Uterus (tissue), 4 donors: ENCODE results near the gene PLXNC1. TPM values are rescaled to one million over a fixed set of nuclear protein-coding genes. Genes with fewer than 3 reads are reported as not detected.

ENCODE experiments used
- DNase-seq, 2 donors: peaks; one replicate each; pipeline ENCODE4 v3.0.0-alpha.2; 2019 to 2020
- H3K27ac ChIP-seq, 2 donors: fragments of 200-600 bp; sonication (generic); 1 replicate in 1 of 2; 2 replicates in 1 of 2; pipeline ENCODE4 v1.5.1; 2016 to 2018
- H3K27me3 ChIP-seq, 2 donors: fragments of 200-600 bp; sonication (generic); one replicate each; pipeline ENCODE4 v1.5.1; 2018 to 2019; ENCODE audit warnings: control low read depth in 1 of 2
- H3K36me3 ChIP-seq, 2 donors: fragments of 200-600 bp; sonication (generic); one replicate each; pipeline ENCODE4 v1.5.1; 2019; ENCODE audit warnings: control low read depth in 1 of 2
- H3K4me1 ChIP-seq, 2 donors: fragments of 200-600 bp; sonication (generic); one replicate each; pipeline ENCODE4 v1.5.1; 2018 to 2019; ENCODE audit warnings: control low read depth in 1 of 2
- H3K4me3 ChIP-seq, 2 donors: fragments of 200-600 bp; sonication (generic); 1 replicate in 1 of 2; 2 replicates in 1 of 2; pipeline ENCODE4 v1.5.1; 2018 to 2019; ENCODE audit warnings: mild to moderate bottlenecking in 1 of 2
- H3K9me3 ChIP-seq, 2 donors: fragments of 200-600 bp; sonication (generic); one replicate each; pipeline ENCODE4 v1.5.1; 2019; ENCODE audit warnings: control low read depth in 1 of 2
- POLR2A ChIP-seq, 2 donors: fragments of 450-650 bp; IDR thresholded peaks; one replicate each; pipeline ENCODE4 v1.6.1; 2016; ENCODE audit warnings: antibody characterized with exemption in 2 of 2, mild to moderate bottlenecking in 1 of 2, moderate library complexity in 1 of 2
- intact Hi-C: fragments of 100-400 bp; cut with DNase I; formaldehyde crosslinking; loops from one replicate; pipeline ENCODE4 v1.15.1; 2023; ENCODE audit warnings: low total_unique reads
- total RNA-seq, 4 donors: library from RNA; depleted of rRNA in 3 of 4; stranded (reverse); fragments of >200 nt in 3 of 4; gene quantifications; one replicate each; pipeline versions ENCODE4 v1.1.0 to v1.2.4, GENCODE V29; 2014 to 2023
- TF ChIP-seq, protein P1 (sequence below), 4 experiments: fragments of 200-600 bp in 2 of 4; fragments of 450-650 bp in 2 of 4; sonication (generic) in 2 of 4; IDR thresholded peaks; one replicate each; pipeline ENCODE4 v1.5.1; 2016 to 2019; ENCODE audit warnings: antibody characterized with exemption in 4 of 4, mild to moderate bottlenecking in 2 of 4, moderate library complexity in 1 of 4
- donor health status: DM: yes; HTN: yes; CAD: no.

Gene PLXNC1
- total RNA-seq, 4 donors from 2014 or later, result 11.6 to 23.8 (median 16.3) TPM

DNA sequence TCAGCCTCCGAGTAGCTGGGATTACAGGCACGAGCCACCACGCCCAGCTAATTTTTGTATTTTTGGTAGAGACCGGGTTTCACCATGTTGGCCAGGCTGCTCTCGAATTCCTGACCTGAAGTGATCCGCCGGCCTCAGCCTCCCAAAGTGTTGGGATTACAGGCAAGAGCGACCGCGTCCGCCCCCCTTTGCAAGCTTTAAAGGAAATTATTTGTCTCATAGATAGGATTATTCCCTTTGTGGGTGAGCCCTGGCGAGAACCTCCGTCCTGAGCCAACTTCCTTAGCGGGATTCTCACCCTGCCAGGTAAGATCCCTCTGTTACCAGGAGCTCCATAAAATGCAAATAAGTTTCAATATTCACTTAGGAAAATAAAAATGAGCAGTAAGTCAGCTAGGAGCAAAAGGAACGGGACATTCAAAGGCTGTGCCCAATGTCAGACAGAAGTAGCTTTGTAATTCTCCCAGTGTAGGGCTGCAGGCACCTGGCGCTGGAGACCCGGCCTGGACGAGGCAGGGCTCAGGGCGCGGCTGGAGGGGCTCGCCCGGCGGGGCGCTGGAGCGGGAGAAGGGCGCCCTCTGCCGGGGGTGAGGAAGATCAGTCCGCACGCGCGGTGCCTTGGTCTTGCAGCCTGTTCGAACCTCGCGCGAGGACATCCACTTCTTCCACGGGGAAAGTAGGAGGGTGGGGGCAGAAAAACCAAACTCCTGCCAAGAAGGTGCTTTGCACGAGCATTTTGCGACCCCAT, 47.2 kb upstream of the PLXNC1 start:
- Histone ChIP-seq H3K27ac (peak overlapping the region in 1 of 2 donors; percentile 56), H3K9me3 (no peaks in the 10 kb centered on the region), H3K27me3 (no peaks in the 10 kb centered on the region), H3K4me3 (peak overlapping the region; percentile 39 to 46), H3K36me3 (no peaks in the 10 kb centered on the region), H3K4me1 (no peaks in the 10 kb centered on the region)
- TF ChIP-seq POLR2A (IDR thresholded peaks at IDR 0.05), result no peak
- TF ChIP-seq, protein P1, sequence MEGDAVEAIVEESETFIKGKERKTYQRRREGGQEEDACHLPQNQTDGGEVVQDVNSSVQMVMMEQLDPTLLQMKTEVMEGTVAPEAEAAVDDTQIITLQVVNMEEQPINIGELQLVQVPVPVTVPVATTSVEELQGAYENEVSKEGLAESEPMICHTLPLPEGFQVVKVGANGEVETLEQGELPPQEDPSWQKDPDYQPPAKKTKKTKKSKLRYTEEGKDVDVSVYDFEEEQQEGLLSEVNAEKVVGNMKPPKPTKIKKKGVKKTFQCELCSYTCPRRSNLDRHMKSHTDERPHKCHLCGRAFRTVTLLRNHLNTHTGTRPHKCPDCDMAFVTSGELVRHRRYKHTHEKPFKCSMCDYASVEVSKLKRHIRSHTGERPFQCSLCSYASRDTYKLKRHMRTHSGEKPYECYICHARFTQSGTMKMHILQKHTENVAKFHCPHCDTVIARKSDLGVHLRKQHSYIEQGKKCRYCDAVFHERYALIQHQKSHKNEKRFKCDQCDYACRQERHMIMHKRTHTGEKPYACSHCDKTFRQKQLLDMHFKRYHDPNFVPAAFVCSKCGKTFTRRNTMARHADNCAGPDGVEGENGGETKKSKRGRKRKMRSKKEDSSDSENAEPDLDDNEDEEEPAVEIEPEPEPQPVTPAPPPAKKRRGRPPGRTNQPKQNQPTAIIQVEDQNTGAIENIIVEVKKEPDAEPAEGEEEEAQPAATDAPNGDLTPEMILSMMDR (IDR thresholded peaks at IDR 0.05), result peak; percentile 91 to 96 (median 94)
- DNase-seq, result peak; percentile 72 to 80
- intact Hi-C loops, result loop anchor here (2.0 to 10.0 kb wide), 3 partner anchors 326 to 599 kb away; no protein-coding TSS in a partner anchor

DNA sequence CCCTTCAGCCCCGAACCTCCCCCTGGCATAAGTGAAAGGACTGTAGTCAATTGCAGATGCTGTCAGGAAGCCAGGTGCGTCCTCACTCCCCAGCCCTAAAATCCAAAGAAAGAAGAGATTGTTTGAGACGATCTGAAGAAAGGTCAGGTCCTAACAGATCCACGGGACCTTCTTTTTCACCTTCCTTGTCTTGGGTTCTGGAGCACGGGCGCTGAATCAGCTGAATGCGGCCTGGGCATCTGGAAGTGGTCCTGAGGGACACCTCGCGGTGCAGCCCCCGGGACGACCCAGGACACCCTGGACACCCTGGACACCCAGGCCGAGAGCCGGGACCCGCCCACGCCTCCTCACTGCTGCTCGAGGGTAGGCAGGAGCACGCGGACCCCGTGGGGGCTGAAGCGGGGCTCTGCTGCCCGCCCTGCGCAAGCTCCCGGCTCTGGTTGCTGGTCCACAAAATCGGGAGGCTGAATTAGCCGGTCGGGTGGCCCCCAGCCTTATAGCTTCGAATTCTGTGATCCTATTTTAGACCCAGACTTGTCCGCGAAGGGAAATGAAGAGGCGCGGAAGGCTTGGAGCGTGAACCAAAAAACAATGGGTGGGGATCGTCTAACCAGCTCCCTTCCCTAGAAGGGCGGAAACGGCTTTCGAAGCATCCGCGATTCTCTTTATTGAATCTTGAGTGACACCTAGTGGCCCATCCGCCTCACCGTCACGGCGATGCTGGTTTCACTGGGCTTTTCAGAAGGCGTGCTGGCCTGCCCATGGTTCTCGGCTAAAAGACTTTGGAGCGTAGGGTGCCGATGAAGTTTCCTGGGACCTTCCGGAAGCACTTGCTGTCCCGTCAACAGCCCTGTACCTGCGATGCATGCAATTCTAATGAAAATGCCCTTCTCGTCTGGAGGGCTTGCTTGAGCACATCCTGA, 46.4 kb upstream of the PLXNC1 start:
- Histone ChIP-seq H3K27me3 (no peaks in the 10 kb centered on the region), H3K9me3 (no peaks in the 10 kb centered on the region), H3K4me3 (peak overlapping the region; percentile 39 to 46), H3K4me1 (no peaks in the 10 kb centered on the region), H3K36me3 (no peaks in the 10 kb centered on the region), H3K27ac (peak overlapping the region; percentile 56)
- intact Hi-C loops, result loop anchor here (2.0 to 10.0 kb wide), 3 partner anchors 327 to 600 kb away; no protein-coding TSS in a partner anchor
- peak; percentile 86 to 87 for DNase-seq
- TF ChIP-seq, protein P1 (IDR thresholded peaks at IDR 0.05), result peak; percentile 78 to 89 (median 86)
- no peak for TF ChIP-seq POLR2A (IDR thresholded peaks at IDR 0.05)

DNA sequence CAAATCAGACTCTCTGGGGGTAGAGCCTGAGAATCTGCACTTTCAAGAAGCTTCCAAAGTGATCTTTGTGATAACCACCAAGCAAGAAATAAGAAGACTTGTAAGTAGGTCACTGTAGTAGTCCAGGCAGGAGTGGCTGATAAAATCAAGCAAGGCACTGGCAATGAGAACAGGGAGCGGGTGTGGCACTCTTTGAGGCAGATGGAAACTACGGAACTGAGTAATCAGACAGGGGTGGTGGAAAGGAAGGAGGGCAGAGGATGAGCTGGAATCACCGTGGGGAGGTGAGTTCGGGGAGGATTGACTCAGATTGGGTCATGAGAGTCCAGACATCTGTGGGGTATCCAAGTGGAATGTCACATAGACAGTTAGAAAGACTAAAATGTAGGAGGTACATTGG, 44.4 kb upstream of the PLXNC1 start:
- DNase-seq, result no peak
- Histone ChIP-seq H3K4me3 (no peak overlapping the region), H3K4me1 (no peaks in the 10 kb centered on the region), H3K27ac (no peak overlapping the region), H3K9me3 (no peaks in the 10 kb centered on the region), H3K36me3 (no peaks in the 10 kb centered on the region), H3K27me3 (no peaks in the 10 kb centered on the region)
- intact Hi-C loops, result loop anchor here (5.0 to 10.0 kb wide), 2 partner anchors 329 to 602 kb away; no protein-coding TSS in a partner anchor
- TF ChIP-seq, protein P1 (IDR thresholded peaks at IDR 0.05), result no peak
- TF ChIP-seq POLR2A (IDR thresholded peaks at IDR 0.05), result no peak

DNA sequence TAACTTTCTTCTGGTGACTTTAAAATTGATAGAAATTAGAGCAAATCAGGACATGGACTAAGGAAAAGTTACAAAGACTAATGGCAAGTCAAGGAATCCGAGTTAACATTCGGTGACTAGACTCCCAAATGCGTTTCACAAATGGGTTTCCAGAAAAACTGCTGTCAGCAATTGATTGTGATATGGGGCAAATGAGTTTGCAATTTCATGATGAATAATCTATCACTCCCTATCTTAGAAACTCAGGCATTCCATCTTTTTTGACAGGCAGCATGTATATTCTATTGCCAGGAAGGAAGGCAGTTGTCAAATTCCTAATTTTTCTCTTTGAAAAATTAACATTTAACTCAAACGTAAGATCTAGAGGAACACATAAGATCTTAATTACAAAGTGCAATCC, 40.5 kb upstream of the PLXNC1 start:
- Histone ChIP-seq H3K4me3 (no peak overlapping the region), H3K9me3 (no peaks in the 10 kb centered on the region), H3K4me1 (no peaks in the 10 kb centered on the region), H3K27me3 (no peaks in the 10 kb centered on the region), H3K36me3 (no peaks in the 10 kb centered on the region), H3K27ac (no peak overlapping the region)
- intact Hi-C loops, result loop anchor here (10.0 kb wide), 1 partner anchor 333 kb away; no protein-coding TSS in a partner anchor
- no peak for DNase-seq
- TF ChIP-seq, protein P1 (IDR thresholded peaks at IDR 0.05), result no peak
- TF ChIP-seq POLR2A (IDR thresholded peaks at IDR 0.05), result no peak
